Spinal cord (tissue), 10 donors: ENCODE data around the gene ANXA2. TPM values are rescaled to one million over a fixed set of nuclear protein-coding genes. Genes with fewer than 3 reads are reported as not detected.

Source experiments
- DNase-seq, 6 donors: peaks; one replicate each; pipeline versions ENCODE4 v3.0.0 to v3.0.0-alpha.2; 2013 to 2015; ENCODE audit warnings: low spot score in 6 of 6, low read depth in 4 of 6
- H3K27ac ChIP-seq: one replicate; pipeline ENCODE4 v1.5.1; 2013; ENCODE audit warnings: low read depth, low read length, control low read depth
- H3K27me3 ChIP-seq: one replicate; pipeline ENCODE4 v1.6.1; 2013; ENCODE audit warnings: low read length; ENCODE audit not compliant: control insufficient read depth, insufficient read depth
- H3K36me3 ChIP-seq: one replicate; pipeline ENCODE4 v1.6.1; 2013; ENCODE audit warnings: low read length; ENCODE audit not compliant: control insufficient read depth, insufficient read depth
- H3K4me1 ChIP-seq: one replicate; pipeline ENCODE4 v1.6.1; 2013; ENCODE audit warnings: low read length; ENCODE audit not compliant: control insufficient read depth, insufficient read depth
- H3K4me3 ChIP-seq: one replicate; pipeline ENCODE4 v1.5.1; 2013; ENCODE audit warnings: low read depth, low read length, control low read depth
- H3K9me3 ChIP-seq: one replicate; pipeline ENCODE4 v1.6.1; 2013; ENCODE audit warnings: low read length; ENCODE audit not compliant: control insufficient read depth, insufficient read depth
- WGBS: methylation state at CpG from one replicate; pipeline ENCODE4 v1.1.5; 2013; ENCODE audit warnings: missing lambda C conversion rate; ENCODE audit not compliant: insufficient coverage; 5-methylcytosine and 5-hydroxymethylcytosine counted together
- polyA plus RNA-seq, 2 donors: library from polyadenylated mRNA; unstranded; fragments of 120-200 nt; gene quantifications; one replicate each; pipeline ENCODE4 v1.2.1, GENCODE V29; 2013; ENCODE audit not compliant: insufficient read length in 2 of 2
- total RNA-seq, 2 donors: library from RNA; depleted of rRNA in 1 of 2; stranded (reverse); fragments of 120-200 nt in 1 of 2; fragments of >200 nt in 1 of 2; gene quantifications; one replicate each; pipeline versions ENCODE4 v1.2.3 to v1.2.4, GENCODE V29; 2013 to 2014
- donor health status: healthy.

The ANXA2 gene
- total and polyA plus RNA-seq, 4 donors = 119 to 1,008 (median 412) TPM

GRCh38 chr15:60373745-60374144, 24.0 kb downstream of the ANXA2 start:
- H3K9me3 ChIP-seq = no peaks in the 10 kb centered on the region
- no peaks in the 10 kb centered on the region for H3K36me3 ChIP-seq
- no peak overlapping the region for H3K4me3 ChIP-seq
- no peak for DNase-seq
- peaks cover 22% of the 10 kb centered on the region for H3K4me1 ChIP-seq
- no peak overlapping the region for H3K27ac ChIP-seq
- WGBS = no CpG with 5 or more reads among the region's 2 CpGs
- no peaks in the 10 kb centered on the region for H3K27me3 ChIP-seq

GRCh38 chr15:60373327-60373726, 24.5 kb downstream of the ANXA2 start:
- DNase-seq = no peak
- Histone ChIP-seq H3K4me1 (peaks cover 22% of the 10 kb centered on the region), H3K9me3 (no peaks in the 10 kb centered on the region), H3K36me3 (no peaks in the 10 kb centered on the region), H3K4me3 (no peak overlapping the region), H3K27ac (no peak overlapping the region), H3K27me3 (no peaks in the 10 kb centered on the region)
- 79% methylated on average over 3 of the region's 3 CpGs for WGBS

GRCh38 chr15:60372756-60373155, 25.0 kb downstream of the ANXA2 start:
- no peak overlapping the region for H3K27ac ChIP-seq
- no peaks in the 10 kb centered on the region for H3K36me3 ChIP-seq
- H3K27me3 ChIP-seq = no peaks in the 10 kb centered on the region
- no CpG with 5 or more reads among the region's 1 CpG for WGBS
- no peak for DNase-seq
- H3K4me1 ChIP-seq = peaks cover 22% of the 10 kb centered on the region
- no peaks in the 10 kb centered on the region for H3K9me3 ChIP-seq
- H3K4me3 ChIP-seq = no peak overlapping the region

- Histone ChIP-seq H3K4me3 (no peak overlapping the region), H3K9me3 (no peaks in the 10 kb centered on the region), H3K36me3 (no peaks in the 10 kb centered on the region), H3K27ac (no peak overlapping the region), H3K4me1 (peaks cover 22% of the 10 kb centered on the region), H3K27me3 (no peaks in the 10 kb centered on the region)
- 98% methylated on average over 4 of the region's 4 CpGs for WGBS
- DNase-seq = no peak
Observed at GRCh38 chr15:60372227-60372626, 25.6 kb downstream of the ANXA2 start.

GRCh38 chr15:60371175-60372051, 26.4 kb downstream of the ANXA2 start:
- Histone ChIP-seq H3K36me3 (no peaks in the 10 kb centered on the region), H3K27me3 (no peaks in the 10 kb centered on the region), H3K4me1 (peaks cover 22% of the 10 kb centered on the region), H3K4me3 (no peak overlapping the region), H3K27ac (peak overlapping the region; percentile 75), H3K9me3 (no peaks in the 10 kb centered on the region)
- 51% methylated on average over 5 of the region's 20 CpGs for WGBS
- DNase-seq = peak in 1 of 6 donors; percentile 83

- no peak overlapping the region for H3K4me3 ChIP-seq
- H3K27ac ChIP-seq = peak overlapping the region; percentile 75
- H3K4me1 ChIP-seq = peaks cover 19% of the 10 kb centered on the region
- no peak for DNase-seq
- H3K9me3 ChIP-seq = no peaks in the 10 kb centered on the region
- no peaks in the 10 kb centered on the region for H3K36me3 ChIP-seq
- WGBS = no CpG with 5 or more reads among the region's 1 CpG
- no peaks in the 10 kb centered on the region for H3K27me3 ChIP-seq
Observed at GRCh38 chr15:60370869-60371136, 27.0 kb downstream of the ANXA2 start.

- Histone ChIP-seq H3K27me3 (no peaks in the 10 kb centered on the region), H3K27ac (no peak overlapping the region), H3K36me3 (no peaks in the 10 kb centered on the region), H3K4me3 (no peak overlapping the region), H3K4me1 (peaks cover 17% of the 10 kb centered on the region), H3K9me3 (no peaks in the 10 kb centered on the region)
- no peak for DNase-seq
- WGBS = 96% methylated on average over 4 of the region's 9 CpGs
Observed at GRCh38 chr15:60370105-60370868, 27.5 kb downstream of the ANXA2 start.

GRCh38 chr15:60369696-60370095, 28.1 kb downstream of the ANXA2 start:
- H3K36me3 ChIP-seq = no peaks in the 10 kb centered on the region
- peaks cover 15% of the 10 kb centered on the region for H3K4me1 ChIP-seq
- no peak overlapping the region for H3K27ac ChIP-seq
- no peaks in the 10 kb centered on the region for H3K27me3 ChIP-seq
- no peak overlapping the region for H3K4me3 ChIP-seq
- 93% methylated on average over 4 of the region's 5 CpGs for WGBS
- DNase-seq = no peak
- H3K9me3 ChIP-seq = no peaks in the 10 kb centered on the region

- no CpG with 5 or more reads among the region's 2 CpGs for WGBS
- DNase-seq = no peak
- H3K27ac ChIP-seq = no peak overlapping the region
- no peaks in the 10 kb centered on the region for H3K4me1 ChIP-seq
- no peak overlapping the region for H3K4me3 ChIP-seq
- H3K9me3 ChIP-seq = no peaks in the 10 kb centered on the region
- H3K36me3 ChIP-seq = no peaks in the 10 kb centered on the region
- H3K27me3 ChIP-seq = no peaks in the 10 kb centered on the region
Observed at GRCh38 chr15:60364612-60364924, 33.2 kb downstream of the ANXA2 start.
